GM12878 (cell line): ENCODE data around the gene CLDN19.

ENCODE experiments used
- GABPA ChIP-seq: IDR thresholded peaks from 2 replicates; pipeline ENCODE4 v1.6.1; 2014; ENCODE audit warnings: antibody characterized with exemption, low read depth, mild to moderate bottlenecking, inconsistent platforms
- POLR2A ChIP-seq: IDR thresholded peaks from 2 replicates; pipeline ENCODE4 v1.6.1; 2011; ENCODE audit warnings: low read depth, mild to moderate bottlenecking, low read length
- POLR2AphosphoS5 ChIP-seq: IDR thresholded peaks from 2 replicates; pipeline ENCODE4 v1.6.1; 2011; ENCODE audit warnings: mild to moderate bottlenecking, low read length, inconsistent platforms
- SP1 ChIP-seq: IDR thresholded peaks from one replicate; pipeline ENCODE4 v1.6.1; 2011; ENCODE audit warnings: low read depth, low read length
- TF ChIP-seq, protein P1 (sequence below), 3 experiments: IDR thresholded peaks in 2 of 3; conservative IDR thresholded peaks in 1 of 3; 2 replicates each; pipeline ENCODE4 v1.5.1; 2011; ENCODE audit warnings: low read depth in 3 of 3, low read length in 3 of 3, mild to moderate bottlenecking in 3 of 3, control low read depth in 2 of 3, moderate library complexity in 2 of 3, inconsistent platforms in 1 of 3, mixed read lengths in 1 of 3; ENCODE audit not compliant: control insufficient read depth in 2 of 3, insufficient read depth in 1 of 3; ENCODE audit errors: extremely low read depth in 1 of 3

DNA sequence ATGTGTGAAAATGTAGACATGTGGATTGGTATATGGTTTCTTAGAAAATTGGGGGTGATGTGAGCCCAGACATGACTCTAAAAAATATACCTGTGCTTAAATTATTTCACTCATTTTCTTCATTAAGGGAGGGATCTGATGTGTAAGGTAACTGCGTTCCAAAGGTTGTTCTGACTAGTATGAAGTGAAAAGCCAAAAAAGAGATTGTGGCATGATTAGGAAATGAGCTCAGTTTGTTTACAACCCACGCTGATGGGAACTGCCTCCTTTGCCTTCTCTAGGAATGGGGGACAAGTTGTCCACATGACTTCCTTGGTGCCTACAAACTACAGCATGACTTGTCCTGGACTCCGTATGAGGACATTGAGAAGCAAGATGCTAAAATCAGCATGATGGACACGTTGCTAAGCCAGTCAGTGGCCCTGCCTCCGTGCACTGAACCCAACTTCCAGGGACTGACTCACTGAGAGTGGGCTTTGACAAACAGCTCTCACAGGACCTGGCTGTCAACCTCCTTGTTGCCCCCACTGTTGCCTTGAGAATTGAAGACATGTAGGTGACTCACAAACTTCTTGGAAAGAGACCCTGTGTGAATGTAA, 35.0 kb upstream of the CLDN19 start:
- no peak for TF ChIP-seq POLR2A
- TF ChIP-seq GABPA, result no peak
- no peak for TF ChIP-seq POLR2AphosphoS5
- TF ChIP-seq, protein P1, sequence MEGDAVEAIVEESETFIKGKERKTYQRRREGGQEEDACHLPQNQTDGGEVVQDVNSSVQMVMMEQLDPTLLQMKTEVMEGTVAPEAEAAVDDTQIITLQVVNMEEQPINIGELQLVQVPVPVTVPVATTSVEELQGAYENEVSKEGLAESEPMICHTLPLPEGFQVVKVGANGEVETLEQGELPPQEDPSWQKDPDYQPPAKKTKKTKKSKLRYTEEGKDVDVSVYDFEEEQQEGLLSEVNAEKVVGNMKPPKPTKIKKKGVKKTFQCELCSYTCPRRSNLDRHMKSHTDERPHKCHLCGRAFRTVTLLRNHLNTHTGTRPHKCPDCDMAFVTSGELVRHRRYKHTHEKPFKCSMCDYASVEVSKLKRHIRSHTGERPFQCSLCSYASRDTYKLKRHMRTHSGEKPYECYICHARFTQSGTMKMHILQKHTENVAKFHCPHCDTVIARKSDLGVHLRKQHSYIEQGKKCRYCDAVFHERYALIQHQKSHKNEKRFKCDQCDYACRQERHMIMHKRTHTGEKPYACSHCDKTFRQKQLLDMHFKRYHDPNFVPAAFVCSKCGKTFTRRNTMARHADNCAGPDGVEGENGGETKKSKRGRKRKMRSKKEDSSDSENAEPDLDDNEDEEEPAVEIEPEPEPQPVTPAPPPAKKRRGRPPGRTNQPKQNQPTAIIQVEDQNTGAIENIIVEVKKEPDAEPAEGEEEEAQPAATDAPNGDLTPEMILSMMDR (IDR thresholded peaks at IDR 0.05 in 2 of 3, conservative IDR thresholded peaks at IDR 0.05 in 1 of 3; ENCODE audit: control insufficient read depth in 2 of 3, extremely low read depth in 1 of 3, insufficient read depth in 1 of 3, low read depth in 3 of 3, low read length in 3 of 3), result no peak
- no peak for TF ChIP-seq SP1
